GM10266 (cell line): Measurements from ENCODE around the gene EMC6.

Experiments
- DNase-seq: peaks from one replicate; pipeline ENCODE4 v3.0.0; 2012; ENCODE audit errors: extremely low spot score
- TF ChIP-seq, protein P1 (sequence below): IDR thresholded peaks from 2 replicates; pipeline ENCODE4 v1.5.1; 2012; ENCODE audit warnings: mild to moderate bottlenecking, low read depth; ENCODE audit not compliant: control insufficient read depth, insufficient read depth; ENCODE audit errors: missing control alignments

Gene EMC6

GRCh38 chr17:3641717-3642486 is 26.7 kb upstream of the EMC6 start:
- DNase-seq, result no peak
- TF ChIP-seq, protein P1, sequence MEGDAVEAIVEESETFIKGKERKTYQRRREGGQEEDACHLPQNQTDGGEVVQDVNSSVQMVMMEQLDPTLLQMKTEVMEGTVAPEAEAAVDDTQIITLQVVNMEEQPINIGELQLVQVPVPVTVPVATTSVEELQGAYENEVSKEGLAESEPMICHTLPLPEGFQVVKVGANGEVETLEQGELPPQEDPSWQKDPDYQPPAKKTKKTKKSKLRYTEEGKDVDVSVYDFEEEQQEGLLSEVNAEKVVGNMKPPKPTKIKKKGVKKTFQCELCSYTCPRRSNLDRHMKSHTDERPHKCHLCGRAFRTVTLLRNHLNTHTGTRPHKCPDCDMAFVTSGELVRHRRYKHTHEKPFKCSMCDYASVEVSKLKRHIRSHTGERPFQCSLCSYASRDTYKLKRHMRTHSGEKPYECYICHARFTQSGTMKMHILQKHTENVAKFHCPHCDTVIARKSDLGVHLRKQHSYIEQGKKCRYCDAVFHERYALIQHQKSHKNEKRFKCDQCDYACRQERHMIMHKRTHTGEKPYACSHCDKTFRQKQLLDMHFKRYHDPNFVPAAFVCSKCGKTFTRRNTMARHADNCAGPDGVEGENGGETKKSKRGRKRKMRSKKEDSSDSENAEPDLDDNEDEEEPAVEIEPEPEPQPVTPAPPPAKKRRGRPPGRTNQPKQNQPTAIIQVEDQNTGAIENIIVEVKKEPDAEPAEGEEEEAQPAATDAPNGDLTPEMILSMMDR, result no peak

- no peak for DNase-seq
- TF ChIP-seq, protein P1, result no peak
Observed at GRCh38 chr17:3643889-3644349, 24.7 kb upstream of the EMC6 start.

- no peak for DNase-seq
- TF ChIP-seq, protein P1, result no peak
Observed at GRCh38 chr17:3645310-3645709, 23.3 kb upstream of the EMC6 start.

- no peak for DNase-seq
- TF ChIP-seq, protein P1, result no peak
Observed at GRCh38 chr17:3647251-3647650, 21.4 kb upstream of the EMC6 start.

DNA sequence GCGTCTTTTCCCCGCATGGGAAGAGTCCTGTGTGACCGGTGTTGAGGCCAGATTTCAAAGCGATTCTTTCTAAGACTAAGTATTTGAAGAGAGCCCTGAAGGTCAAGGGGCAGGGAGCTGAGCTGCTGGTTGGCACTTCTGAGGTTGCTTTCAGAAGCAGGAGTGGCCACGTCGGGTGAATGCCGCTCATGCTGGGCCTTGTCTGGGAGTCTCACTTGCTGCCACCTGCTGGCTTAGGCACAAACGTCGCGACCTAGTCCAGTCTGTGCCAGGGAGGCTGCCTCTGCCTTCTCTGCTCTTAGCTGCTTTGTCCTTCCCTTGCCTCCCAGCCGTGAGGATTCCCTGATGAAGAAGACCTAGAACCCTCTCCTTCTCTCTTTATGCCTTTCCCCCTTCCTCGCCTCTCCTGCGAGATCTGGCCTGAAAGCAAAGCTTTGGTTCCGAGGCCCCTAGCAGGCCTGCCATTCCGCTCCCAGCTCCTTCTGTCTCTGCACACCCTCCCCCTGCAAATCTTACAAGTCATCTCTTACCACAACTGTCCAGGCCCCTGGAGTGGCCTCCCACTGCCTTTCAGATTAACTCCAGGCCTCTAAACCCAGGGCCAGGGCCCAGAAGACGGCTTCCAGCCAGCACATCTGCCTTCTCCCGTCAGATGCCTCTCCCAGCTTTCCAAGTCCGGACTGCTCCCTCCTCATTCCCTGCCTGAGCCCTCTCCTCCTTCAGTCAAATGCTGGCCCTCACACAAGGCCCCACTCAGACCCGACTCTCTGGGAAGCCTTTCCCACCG is 20.6 kb upstream of the EMC6 start:
- DNase-seq, result no peak
- TF ChIP-seq, protein P1, result peak; percentile 59

DNA sequence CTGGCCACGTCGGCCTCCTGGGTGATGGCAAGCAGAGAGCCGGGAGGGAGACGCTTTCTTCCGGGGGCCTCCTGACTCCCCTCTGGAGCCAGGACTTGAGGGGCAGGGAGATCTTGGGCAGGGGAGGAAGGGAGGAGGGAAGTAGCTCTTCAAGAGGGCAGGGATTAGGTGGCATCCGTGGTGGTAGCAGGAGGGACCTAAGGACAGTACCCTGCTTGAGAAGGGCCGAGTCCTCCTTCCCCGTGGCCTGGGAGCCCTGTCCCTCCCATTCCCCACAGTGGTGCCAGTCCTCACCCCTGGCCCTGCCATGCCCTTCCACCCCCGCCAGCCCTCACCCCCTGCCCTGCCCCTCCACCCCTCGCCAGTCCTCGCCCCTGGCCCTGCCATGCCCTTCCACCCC is 12.8 kb upstream of the EMC6 start:
- no peak for DNase-seq
- TF ChIP-seq, protein P1, result no peak

DNA sequence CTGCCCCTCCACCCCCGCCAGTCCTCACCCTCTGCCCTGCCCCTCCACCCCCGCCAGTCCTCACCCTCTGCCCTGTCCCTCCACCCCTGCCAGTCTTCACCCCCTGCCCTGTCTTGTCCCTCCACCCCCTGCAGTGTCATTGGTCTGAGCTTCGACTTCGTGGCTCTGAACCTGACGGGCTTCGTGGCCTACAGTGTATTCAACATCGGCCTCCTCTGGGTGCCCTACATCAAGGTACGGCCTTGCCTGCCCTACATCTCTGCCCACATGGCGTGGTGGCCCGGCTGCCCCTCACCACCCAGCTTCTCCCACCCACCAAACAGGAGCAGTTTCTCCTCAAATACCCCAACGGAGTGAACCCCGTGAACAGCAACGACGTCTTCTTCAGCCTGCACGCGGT is 12.3 kb upstream of the EMC6 start:
- DNase-seq, result no peak
- TF ChIP-seq, protein P1, result no peak
